NK-92 (cell line): ENCODE data around the gene PURA.

Experiments used
- DNase-seq: peaks from one replicate; lab custom pipeline; 2025; ENCODE audit not compliant: unreplicated experiment; lab: John Stamatoyannopoulos, UW

PURA gene

GRCh38 chr5:140157032-140157781 is 43.3 kb downstream of the PURA start:
- DNase-seq, result no peak

GRCh38 chr5:140159014-140159927 is 45.4 kb downstream of the PURA start:
- no peak for DNase-seq

- DNase-seq, result no peak
These were observed 48.4 kb downstream of the PURA start for GRCh38 chr5:140162275-140162674.

DNA sequence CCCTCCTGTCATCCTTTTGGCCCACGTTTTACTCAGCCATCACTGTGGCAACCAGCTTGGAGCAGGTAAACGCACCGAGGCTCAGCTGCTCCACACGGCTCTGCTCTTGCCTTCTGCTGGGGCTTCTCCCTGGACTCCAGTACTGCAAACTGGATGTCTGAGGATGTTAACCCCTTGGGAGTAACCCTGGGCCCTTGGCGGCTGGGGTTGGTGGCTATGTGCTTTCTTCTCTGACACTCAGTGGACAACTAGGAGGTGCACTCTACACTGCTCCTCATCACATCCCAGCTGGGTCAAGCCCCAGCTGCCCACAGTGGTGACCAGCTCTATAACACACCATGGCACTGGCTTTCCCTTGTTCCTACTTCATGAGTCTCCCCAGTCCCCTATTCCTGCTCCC is 48.9 kb downstream of the PURA start:
- no peak for DNase-seq

DNA sequence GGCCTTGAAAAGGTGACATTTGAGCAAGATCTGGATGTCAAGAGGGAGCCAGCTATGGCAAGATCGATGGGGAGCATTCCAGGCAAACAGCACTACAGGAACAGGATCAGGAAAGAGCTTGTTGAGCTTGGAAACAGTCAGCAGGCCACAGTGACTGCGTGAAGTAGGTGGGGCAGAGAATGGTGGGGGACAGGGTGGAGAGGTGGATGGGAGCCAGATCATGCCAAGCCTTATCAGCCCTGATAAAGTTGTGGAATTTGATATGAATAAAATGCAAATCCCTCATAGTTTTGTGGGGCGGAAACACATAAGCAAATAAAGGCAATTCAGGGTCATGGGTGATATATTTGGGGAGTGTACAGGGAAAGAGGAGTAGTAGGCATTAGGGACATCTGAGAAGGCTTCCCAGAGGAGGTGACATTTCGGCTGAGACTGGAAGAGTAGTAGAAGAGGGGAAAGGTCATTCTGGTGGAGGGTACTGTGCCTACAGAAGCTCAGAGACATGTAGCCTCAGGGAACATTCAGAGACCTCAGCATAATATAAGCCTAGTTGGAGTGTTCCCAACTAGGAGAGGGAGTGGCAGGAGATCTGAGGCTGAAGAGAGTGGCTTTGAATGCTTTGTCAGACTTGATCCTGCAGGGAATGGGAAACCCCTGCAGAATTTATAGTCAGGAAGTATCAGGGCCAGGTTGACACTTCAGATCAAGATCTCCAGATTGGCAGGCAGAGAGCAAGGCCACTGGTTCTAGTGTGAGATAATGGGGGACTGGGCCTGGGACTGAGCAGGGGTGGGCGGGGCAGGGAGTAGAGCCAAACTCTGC is 51.4 kb downstream of the PURA start:
- no peak for DNase-seq

DNA sequence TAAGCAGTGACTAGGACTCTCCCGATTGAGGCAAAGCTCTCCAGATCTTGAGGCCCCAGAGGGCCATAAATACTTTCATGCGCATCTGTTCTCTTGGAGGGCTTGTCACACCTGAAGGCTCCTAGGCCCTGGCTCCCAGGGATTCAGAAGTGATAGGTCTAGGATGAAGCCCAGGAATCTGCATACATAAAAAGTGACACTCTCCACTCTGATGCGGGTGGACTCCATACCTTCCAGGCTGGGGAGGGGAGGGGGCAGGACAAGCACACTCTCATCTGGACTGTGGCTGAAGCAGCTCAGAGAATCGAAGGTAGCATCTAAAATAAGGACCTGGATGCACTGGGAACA is 52.0 kb downstream of the PURA start:
- DNase-seq, result no peak

DNA sequence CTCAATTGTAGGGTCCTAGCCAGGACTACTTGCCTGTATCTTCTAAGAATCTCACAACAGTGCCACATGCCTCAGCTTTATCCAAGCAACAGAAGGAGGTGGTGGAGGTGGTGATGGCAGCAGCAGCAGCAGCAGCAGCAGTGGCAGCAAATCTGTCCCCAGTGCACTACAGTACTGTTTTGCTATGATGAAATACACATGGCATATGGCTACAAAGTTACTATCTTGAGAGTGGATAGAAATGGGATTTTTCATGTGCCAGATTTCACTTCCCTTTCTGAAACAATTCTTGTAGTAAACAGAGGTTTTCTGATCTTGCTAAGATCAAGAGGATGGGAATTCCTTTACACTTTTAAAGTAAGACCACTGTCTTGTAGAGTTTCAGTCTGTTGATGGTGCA is 53.0 kb downstream of the PURA start:
- no peak for DNase-seq

- DNase-seq, result no peak
These were observed 54.5 kb downstream of the PURA start for GRCh38 chr5:140168371-140168770.

DNA sequence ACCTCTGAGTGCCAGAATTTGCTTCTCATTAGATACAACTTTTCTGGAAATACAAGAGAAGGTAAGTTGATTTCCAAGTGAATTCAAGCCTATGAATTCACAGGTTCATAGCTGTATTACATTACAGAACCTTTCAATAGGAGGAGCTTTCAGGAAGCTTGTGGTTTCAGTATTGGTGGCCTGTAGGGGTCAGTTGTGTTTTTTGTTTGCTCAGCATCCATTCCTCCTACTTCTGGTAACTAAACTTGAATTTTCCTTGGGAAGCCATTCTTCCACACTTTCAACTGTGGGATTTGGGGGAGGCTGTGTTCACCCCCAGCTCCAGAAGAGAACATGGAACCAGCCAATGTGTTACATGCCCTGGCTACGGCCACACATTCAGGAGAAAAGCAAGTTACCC is 55.5 kb downstream of the PURA start:
- no peak for DNase-seq

DNA sequence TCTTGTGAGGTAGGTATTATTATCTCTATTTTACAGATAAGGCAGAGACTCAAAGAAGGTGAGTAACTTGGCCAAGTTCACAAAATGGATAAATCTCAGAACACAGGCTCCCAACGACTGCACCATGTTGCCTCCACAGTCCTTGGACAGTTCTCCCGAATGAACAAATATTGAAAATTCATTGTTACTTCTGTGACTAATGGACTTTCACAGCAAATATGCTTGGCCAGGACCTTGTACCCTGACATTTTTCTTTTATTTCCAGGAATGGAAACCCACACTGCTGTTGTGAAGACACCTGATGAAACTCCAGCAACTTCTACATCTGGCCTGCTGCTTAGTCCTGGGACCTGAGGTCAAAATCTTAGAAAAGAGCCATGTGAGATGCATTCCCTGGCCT is 58.6 kb downstream of the PURA start:
- no peak for DNase-seq

DNA sequence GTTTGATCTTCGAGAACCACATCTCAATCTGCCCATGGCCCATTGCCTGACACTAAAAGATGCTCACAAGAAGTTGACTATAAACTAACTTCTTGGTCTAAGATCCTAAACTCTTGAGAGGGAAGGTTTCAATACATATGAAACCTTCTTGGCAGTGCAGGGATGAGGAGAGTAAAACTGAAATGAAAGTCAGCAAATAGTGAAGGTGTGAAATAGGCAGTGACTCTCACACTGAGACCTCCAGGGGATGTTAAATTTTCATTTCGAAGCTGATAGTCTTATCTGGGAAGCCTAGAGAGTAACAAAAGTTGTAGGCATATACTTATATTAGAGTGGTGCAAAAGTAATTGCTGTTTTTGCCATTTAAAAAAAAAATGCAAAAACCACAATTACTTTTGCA is 60.1 kb downstream of the PURA start:
- DNase-seq, result no peak

DNA sequence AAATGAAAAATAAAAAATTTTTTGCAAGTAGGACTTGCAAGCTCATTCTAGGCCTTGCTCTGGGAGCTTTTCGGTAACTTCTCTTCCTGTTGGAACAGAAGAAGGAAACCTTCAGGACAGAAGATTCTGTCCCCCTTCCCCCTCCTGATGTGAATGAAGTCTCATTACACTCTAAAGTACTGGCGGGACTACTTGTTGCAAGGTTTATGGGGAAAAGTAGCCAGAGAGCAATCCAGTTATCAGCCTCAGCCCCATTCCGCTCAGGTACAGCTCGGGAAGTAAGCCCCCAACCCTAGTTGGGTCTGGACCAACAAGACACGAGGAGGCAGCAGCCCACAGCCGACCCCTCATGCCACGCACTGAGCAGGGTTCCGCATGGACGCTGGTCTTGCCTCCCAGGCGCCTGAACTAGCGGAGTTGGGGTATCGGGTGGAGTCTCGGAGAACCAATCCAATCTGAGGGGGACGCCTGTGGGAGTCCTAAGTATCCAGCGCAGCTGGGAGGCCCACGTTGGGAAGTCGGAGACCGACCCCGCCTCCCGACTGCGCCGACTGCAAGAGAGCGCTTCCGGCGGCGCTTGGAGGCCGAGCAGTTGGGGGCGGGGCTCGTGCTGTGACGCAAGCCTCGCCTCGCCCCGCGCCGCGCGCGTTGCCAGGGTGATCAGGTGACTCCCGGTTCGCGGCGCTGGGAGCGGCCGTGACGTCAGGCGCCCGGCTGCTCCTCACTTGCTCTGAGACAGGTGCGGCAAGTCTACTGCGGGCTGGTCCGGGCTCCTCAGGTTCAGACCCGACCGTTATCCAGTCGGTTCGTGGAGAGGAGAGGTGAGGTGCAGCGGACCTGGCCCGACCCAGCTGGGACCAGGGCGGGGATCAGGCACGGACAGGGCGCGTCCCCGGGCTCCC is 60.8 kb downstream of the PURA start, which contains the start of gene CYSTM1:
TSS of gene CYSTM1 (plus strand) at position 724 of the 902 bp plus-strand sequence. CDS start 19,278 bp downstream, outside the sequence.
- peak; percentile 63 for DNase-seq
